Spleen (tissue), 7 donors: Measurements from ENCODE around the gene CACNA1D.

Source experiments
- POLR2A ChIP-seq, 3 donors: fragments of 450-650 bp; IDR thresholded peaks; one replicate each; pipeline ENCODE4 v1.5.1; 2017; ENCODE audit warnings: antibody characterized with exemption in 3 of 3, mild to moderate bottlenecking in 1 of 3
- TF ChIP-seq, protein P1 (sequence below), 11 experiments: fragments of 200-600 bp in 7 of 11; fragments of 450-650 bp in 4 of 11; sonication (generic) in 4 of 11; IDR thresholded peaks in 8 of 11; conservative IDR thresholded peaks in 3 of 11; 1 replicate in 7 of 11; 2 replicates in 4 of 11; pipeline versions ENCODE4 v1.4.0 to v1.8.0; 2016 to 2021; ENCODE audit warnings: antibody characterized with exemption in 11 of 11, inconsistent platforms in 4 of 11, mild to moderate bottlenecking in 1 of 11
- donor health status: DM: no; HTN: no; CAD: no; lungs with moderate emphysema.
- donor health status: DM: no; HTN: no; CAD: no.
- donor health status: DM: no; HTN: no; CAD: no.

DNA sequence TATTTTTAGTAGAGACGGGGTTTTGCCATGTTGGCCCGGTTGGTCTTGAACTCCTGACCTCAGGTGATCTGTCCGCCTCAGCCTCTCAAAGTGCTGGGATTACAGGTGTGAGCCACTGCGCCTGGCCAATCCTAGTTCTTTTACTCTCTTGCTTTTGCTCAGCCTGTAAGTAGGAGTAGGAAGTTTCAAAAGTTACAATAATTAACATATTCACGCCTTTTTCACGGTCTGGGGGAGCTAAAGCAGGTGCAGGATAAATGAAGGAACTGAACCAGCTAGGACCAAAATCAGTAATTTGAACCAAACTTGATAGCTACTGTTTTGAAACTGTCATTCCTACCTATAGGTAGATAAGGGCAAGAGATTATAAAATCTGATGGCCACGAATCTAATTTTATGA, 98.5 kb downstream of the CACNA1D start:
- TF ChIP-seq, protein P1, sequence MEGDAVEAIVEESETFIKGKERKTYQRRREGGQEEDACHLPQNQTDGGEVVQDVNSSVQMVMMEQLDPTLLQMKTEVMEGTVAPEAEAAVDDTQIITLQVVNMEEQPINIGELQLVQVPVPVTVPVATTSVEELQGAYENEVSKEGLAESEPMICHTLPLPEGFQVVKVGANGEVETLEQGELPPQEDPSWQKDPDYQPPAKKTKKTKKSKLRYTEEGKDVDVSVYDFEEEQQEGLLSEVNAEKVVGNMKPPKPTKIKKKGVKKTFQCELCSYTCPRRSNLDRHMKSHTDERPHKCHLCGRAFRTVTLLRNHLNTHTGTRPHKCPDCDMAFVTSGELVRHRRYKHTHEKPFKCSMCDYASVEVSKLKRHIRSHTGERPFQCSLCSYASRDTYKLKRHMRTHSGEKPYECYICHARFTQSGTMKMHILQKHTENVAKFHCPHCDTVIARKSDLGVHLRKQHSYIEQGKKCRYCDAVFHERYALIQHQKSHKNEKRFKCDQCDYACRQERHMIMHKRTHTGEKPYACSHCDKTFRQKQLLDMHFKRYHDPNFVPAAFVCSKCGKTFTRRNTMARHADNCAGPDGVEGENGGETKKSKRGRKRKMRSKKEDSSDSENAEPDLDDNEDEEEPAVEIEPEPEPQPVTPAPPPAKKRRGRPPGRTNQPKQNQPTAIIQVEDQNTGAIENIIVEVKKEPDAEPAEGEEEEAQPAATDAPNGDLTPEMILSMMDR (IDR thresholded peaks at IDR 0.05 in 8 of 11, conservative IDR thresholded peaks at IDR 0.05 in 3 of 11), result no peak
- TF ChIP-seq POLR2A (IDR thresholded peaks at IDR 0.05), result no peak
